ENCODE measurements around the gene FOCAD. TPM values are rescaled to one million over a fixed set of nuclear protein-coding genes. Genes with fewer than 3 reads are reported as not detected.

The FOCAD gene
- total RNA-seq, 2 donors from 2014 or later, result 42.5 to 50.1 TPM

DNA sequence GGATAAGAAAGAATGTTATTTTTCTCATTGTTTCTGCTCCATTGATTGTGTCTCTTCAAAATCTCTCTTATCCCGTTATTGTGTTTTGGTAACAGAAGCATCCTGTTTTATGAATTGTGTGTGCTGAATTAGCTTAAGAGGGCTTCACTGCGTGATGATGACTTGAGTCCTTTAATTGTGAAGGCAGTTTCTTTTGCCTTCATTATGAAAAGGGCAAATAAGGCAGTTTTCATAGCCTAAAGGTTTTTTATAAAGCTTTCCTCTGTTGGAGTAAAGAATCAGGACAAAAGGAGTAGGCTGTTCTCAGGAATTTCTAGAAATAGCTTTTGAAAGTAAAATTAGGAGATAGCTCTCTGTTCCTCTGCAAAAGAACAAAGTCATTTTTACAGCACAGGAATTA is 169.8 kb downstream of the FOCAD start:
- no peaks in the 10 kb centered on the region for H3K4me1 ChIP-seq
- peaks cover 0 to 8% of the 10 kb centered on the region in 2 donors for H3K9me3 ChIP-seq
- TF ChIP-seq, protein P1, sequence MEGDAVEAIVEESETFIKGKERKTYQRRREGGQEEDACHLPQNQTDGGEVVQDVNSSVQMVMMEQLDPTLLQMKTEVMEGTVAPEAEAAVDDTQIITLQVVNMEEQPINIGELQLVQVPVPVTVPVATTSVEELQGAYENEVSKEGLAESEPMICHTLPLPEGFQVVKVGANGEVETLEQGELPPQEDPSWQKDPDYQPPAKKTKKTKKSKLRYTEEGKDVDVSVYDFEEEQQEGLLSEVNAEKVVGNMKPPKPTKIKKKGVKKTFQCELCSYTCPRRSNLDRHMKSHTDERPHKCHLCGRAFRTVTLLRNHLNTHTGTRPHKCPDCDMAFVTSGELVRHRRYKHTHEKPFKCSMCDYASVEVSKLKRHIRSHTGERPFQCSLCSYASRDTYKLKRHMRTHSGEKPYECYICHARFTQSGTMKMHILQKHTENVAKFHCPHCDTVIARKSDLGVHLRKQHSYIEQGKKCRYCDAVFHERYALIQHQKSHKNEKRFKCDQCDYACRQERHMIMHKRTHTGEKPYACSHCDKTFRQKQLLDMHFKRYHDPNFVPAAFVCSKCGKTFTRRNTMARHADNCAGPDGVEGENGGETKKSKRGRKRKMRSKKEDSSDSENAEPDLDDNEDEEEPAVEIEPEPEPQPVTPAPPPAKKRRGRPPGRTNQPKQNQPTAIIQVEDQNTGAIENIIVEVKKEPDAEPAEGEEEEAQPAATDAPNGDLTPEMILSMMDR (IDR thresholded peaks at IDR 0.05), result no peak
- no peak for DNase-seq (ENCODE audit: low spot score)
- no peaks in the 10 kb centered on the region for H3K36me3 ChIP-seq
- no peaks in the 10 kb centered on the region for H3K27me3 ChIP-seq
- no peak overlapping the region for H3K27ac ChIP-seq
- H3K4me3 ChIP-seq, result no peak overlapping the region

DNA sequence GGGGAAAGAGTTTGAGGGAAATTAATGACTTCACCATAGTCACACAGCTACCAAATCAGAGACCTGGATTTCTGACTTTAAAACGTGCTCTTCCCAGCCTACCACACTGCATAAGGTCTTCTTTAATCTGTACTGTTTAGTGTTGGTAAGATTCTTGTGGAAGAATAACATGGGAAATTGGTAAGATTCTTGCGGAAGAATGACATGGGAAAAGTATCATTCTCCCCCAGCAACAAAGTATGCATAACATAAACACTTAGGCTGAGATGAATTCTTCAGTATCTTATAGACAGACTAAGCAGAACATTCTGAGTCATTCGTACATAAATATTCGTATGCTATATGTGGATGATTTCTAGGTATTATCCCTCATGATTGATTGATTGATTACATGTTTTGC is 170.4 kb downstream of the FOCAD start:
- no peak overlapping the region for H3K27ac ChIP-seq
- TF ChIP-seq, protein P1 (IDR thresholded peaks at IDR 0.05), result no peak
- H3K27me3 ChIP-seq, result no peaks in the 10 kb centered on the region
- no peaks in the 10 kb centered on the region for H3K4me1 ChIP-seq
- H3K9me3 ChIP-seq, result peaks cover 0 to 8% of the 10 kb centered on the region in 2 donors
- no peak for DNase-seq (ENCODE audit: low spot score)
- no peak overlapping the region for H3K4me3 ChIP-seq
- H3K36me3 ChIP-seq, result no peaks in the 10 kb centered on the region

GRCh38 chr9:20863945-20864344 is 179.9 kb downstream of the FOCAD start:
- no peak for DNase-seq (ENCODE audit: low spot score)
- TF ChIP-seq, protein P1 (IDR thresholded peaks at IDR 0.05), result no peak
- no peak overlapping the region for H3K27ac ChIP-seq
- no peaks in the 10 kb centered on the region for H3K36me3 ChIP-seq
- H3K9me3 ChIP-seq, result no peaks in the 10 kb centered on the region
- H3K4me3 ChIP-seq, result no peak overlapping the region
- no peaks in the 10 kb centered on the region for H3K27me3 ChIP-seq
- no peaks in the 10 kb centered on the region for H3K4me1 ChIP-seq

DNA sequence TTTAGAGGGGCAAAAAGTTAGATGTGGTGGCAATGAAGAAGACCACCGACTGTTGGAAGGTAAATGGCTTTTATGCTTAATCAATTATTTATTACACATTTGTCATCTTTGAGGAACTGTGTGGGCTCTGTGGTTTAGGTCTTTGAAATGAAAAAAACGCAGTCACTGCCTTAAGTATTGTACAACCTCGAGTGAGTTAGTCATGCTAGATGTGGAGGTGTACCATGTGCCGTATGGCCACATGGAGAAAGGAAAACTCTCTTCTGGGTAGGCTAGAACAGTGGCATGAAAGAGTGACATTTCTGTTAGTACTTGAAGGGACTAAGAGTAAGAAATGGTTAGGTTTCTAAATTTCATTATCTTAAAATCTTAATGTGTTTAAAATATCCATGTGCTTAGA is 181.3 kb downstream of the FOCAD start:
- H3K27ac ChIP-seq, result no peak overlapping the region
- no peak overlapping the region for H3K4me3 ChIP-seq
- H3K9me3 ChIP-seq, result no peaks in the 10 kb centered on the region
- H3K4me1 ChIP-seq, result no peaks in the 10 kb centered on the region
- TF ChIP-seq, protein P1 (IDR thresholded peaks at IDR 0.05), result no peak
- no peaks in the 10 kb centered on the region for H3K36me3 ChIP-seq
- DNase-seq (ENCODE audit: low spot score), result no peak
- no peaks in the 10 kb centered on the region for H3K27me3 ChIP-seq

DNA sequence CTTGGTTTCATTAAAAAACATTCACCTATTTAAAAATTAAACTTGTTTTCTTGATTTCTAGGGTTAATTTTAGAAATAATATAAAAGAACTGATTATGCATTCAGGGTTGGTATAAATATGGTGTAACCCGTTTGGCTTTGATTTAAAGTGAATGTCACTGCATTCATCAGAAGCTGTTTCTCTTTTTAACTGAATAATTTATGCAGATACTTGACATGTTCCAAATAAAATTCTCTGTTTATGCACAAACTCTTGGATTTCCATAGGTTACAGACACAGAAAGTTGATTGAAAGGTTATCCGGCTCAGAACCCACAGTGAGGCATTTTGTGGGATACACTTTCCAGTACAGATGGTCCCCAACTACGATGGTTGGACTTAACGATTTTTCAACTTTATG is 186.1 kb downstream of the FOCAD start:
- TF ChIP-seq, protein P1 (IDR thresholded peaks at IDR 0.05), result no peak
- H3K4me3 ChIP-seq, result no peak overlapping the region
- no peak for DNase-seq (ENCODE audit: low spot score)
- H3K27ac ChIP-seq, result no peak overlapping the region
- no peaks in the 10 kb centered on the region for H3K9me3 ChIP-seq
- H3K27me3 ChIP-seq, result no peaks in the 10 kb centered on the region
- H3K4me1 ChIP-seq, result no peaks in the 10 kb centered on the region
- no peaks in the 10 kb centered on the region for H3K36me3 ChIP-seq

- TF ChIP-seq, protein P1 (IDR thresholded peaks at IDR 0.05), result no peak
- H3K4me3 ChIP-seq, result no peak overlapping the region
These were observed 188.4 kb downstream of the FOCAD start for GRCh38 chr9:20872340-20872977.

More at GRCh38 chr9:20872340-20872977, 188.4 kb downstream of the FOCAD start:
- Histone ChIP-seq H3K4me1 (no peaks in the 10 kb centered on the region), H3K27me3 (no peaks in the 10 kb centered on the region), H3K9me3 (no peaks in the 10 kb centered on the region), H3K36me3 (peaks cover 8% of the 10 kb centered on the region), H3K27ac (no peak overlapping the region)
- no peak for DNase-seq (ENCODE audit: low spot score)
